SHP77 (cell line): Measurements from ENCODE around the gene CALR.
"Not testable (repeated sequence)": the region's sequence is repeated elsewhere in the genome, so short reads cannot be mapped to it uniquely, and the experiment has no call there.

Source experiments
- DNase-seq, 2 experiments: peaks; one replicate each; lab custom pipeline; 2025; lab: John Stamatoyannopoulos, UW

The CALR gene

GRCh38 chr19:12952488-12953137, 14.2 kb downstream of the CALR start:
- no peak for DNase-seq

DNA sequence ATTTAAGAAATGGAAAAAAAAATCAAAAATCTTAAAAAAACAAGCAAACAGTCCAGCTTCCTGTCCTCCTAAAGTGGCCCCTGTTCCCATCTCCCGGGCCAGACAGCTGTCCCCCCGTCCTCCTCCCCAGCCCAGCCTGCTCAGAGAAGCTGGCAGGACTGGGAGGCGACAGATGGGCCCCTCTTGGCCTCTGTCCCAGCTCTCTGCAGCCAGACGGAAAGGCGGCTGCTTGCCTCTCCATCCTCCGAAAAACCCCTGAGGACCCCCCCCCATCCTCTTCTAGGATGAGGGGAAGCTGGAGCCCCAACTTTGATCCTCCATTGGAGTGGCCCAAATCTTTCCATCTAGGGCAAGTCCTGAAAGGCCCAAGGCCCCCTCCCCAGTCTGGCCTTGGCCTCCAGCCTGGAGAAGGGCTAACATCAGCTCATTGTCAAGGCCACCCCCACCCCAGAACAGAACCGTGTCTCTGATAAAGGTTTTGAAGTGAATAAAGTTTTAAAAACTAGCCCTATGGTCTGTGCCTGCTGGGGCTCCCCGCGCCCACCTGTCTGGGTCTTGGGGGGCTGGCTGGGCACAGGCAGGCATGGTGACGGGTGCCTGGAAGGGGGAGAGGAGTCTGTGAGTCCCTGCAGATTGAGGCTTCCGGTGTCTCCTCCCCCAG, 14.9 kb downstream of the CALR start:
- DNase-seq = peak in 1 of 2 experiments; percentile 27

GRCh38 chr19:12953799-12954611, 15.6 kb downstream of the CALR start:
- no peak for DNase-seq

DNA sequence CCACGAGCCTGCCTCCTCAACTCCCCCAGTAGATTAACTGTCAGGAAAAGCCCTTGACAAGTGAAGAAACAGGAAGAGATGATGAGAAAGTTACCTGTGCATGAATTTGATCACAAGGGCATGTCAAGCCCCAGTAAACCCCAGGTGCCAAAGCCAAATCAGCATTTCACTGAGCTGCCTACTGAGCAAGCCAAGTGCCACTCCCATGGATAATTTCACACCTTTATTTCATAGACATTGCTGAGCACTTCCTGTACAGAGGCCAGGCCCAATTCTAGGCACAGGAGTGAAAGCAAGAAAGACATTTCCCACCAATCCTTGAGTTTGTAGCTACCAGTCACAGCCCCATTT, 16.2 kb downstream of the CALR start:
- no peak for DNase-seq

DNA sequence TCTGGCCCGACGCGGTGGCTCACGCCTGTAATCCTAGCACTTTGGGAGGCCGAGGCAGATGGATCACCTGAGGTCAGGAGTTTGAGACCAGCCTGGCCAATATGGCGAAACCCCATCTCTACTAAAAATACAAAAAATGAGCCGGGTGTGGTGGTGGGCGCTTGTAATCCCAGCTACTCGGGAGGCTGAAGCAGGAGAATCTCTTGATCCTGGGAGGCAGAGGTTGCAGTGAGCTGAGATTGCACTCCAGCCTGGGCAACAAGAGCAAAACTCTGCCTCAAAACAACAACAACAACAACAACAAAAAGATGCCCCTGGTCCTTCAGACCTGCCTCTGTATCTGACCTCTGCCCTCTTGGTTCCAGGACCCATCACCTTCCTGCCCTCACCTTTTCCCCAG, 17.2 kb downstream of the CALR start:
- not testable (repeated sequence) for DNase-seq

- no peak for DNase-seq
Measured at GRCh38 chr19:12955996-12956395, 17.6 kb downstream of the CALR start.

GRCh38 chr19:12956446-12957388, 18.3 kb downstream of the CALR start, which contains the start of gene GADD45GIP1:
GADD45GIP1 (minus strand) TSS chr19:12957223; CDS start chr19:12957212, 11 bp downstream.
- peak; percentile 70 to 85 for DNase-seq

- DNase-seq = not testable (repeated sequence)
Measured at GRCh38 chr19:12957389-12957952, 19.1 kb downstream of the CALR start.

DNA sequence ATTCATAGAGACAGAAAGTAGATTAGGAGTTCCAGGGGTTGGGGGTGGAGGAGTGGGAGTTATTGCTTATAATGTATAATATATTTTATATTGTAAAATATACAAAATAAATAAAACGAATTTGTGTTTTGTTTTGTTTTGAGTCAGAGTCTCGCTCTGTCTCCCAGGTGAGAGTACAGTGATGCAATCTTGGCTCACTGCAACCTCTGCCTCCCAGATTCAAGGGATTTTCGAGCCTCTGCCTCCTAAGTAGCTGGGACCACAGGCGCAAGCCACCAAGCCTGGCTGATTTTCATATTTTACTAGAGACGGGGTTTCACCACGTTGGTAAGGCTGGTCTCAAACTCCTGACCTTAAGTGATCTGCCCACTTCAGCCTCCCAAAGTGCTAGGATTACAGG, 21.1 kb downstream of the CALR start:
- DNase-seq = no peak

- DNase-seq = peak; percentile 59 to 66
Measured at GRCh38 chr19:12965017-12965811, 26.8 kb downstream of the CALR start.

GRCh38 chr19:12965812-12966135, 27.4 kb downstream of the CALR start:
- DNase-seq = no peak

- no peak for DNase-seq
Measured at GRCh38 chr19:12967907-12968306, 29.5 kb downstream of the CALR start.

GRCh38 chr19:12969292-12969988, 31.0 kb downstream of the CALR start, which contains the start of gene DAND5:
DAND5 (plus strand) TSS chr19:12969576; CDS start chr19:12969661, 85 bp downstream.
- no peak for DNase-seq

DNA sequence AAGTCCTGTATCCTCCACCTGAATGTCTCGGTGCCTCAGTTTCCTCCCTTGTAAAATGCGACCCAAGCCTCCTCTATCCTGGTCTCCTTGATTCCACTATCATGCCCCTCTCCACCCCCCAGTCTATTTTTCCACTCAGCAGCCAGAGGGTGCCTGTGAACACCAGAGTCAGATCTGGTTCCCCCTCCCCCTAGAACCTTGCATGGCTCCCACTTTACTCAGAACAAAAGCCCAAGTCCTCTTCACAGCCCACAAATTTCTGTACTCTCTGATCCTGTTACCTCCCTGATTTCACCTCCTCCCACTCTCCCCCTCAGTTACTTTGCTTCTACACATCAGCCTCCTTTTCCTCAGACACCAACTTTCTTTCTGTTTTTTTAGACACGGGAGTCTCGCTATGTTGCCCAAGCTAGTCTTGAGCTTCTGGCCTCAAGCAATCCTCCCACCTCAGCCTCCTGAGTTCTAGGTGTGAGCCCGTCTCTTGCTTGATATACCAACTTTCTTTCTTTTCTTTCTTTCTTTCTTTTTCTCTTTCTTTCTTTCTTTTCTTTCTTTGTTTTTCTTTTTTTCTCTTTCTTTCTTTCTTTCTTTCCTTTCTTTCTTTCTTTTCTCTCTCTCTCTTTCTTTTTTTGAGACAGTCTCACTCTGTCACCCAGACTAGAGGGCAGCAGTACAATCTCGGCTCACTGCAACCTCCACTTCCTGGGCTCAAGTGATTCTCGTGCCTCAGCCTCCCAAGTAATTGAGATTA, 31.8 kb downstream of the CALR start:
- no peak for DNase-seq

DNA sequence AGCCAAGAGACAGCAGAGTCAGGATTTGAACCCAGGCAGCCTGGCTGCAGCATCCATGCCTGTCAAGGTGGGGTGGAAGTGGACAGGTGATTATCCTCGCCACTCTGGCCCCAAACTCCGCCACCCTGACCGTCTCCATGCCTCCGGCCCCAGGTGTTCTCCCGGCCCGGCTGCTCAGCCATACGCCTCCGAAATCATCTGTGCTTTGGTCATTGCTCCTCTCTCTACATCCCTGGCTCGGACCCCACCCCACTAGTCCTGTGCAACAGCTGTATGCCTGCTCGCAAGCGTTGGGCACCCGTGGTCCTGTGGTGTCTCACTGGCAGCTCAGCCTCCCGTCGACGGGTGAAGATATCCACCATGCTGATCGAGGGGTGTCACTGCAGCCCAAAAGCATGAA, 34.8 kb downstream of the CALR start:
- DNase-seq = no peak

GRCh38 chr19:12974301-12975220, 36.2 kb downstream of the CALR start:
- DNase-seq = no peak

DNA sequence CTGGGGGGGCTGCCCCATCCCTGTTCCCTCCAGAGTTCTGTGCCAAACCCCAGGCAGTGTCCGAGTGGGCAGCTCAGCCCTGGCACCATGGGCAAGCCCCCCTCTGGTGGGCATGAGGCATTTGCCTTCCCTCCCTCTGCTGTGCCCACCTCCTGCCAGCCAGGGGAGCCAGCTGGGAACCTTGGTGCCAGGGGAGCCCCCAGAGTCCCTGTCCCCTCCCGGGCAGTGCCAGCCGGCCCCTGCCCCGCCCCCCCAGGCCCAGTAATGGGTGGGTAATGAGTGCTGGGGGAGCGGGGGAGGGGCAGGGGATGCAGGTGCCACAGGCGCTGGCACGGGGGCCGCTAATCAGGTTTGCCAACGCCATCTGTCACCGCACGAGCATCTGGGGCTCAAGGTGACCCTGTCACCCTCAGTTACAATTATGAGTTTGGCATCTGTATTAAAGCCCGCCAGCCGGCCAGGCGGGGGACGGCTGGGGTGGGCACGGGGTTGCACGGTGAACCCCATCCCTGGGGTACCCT, 36.9 kb downstream of the CALR start:
- no peak for DNase-seq

GRCh38 chr19:12976109-12976508, 37.7 kb downstream of the CALR start:
- DNase-seq = not testable (repeated sequence)
